Activated T-helper 17 cell treated with anti-CD3 and anti-CD28 coated beads, Interleukin-2, amount 50 U/mL, for 72 hours (primary cell): ENCODE data around the gene CHAT. TPM values are rescaled to one million over a fixed set of nuclear protein-coding genes. Genes with fewer than 3 reads are reported as not detected.

Source experiments
- ATAC-seq: fragments of 150-1000 bp; cut with Tn5 transposase; replicated peaks from 2 replicates; pipeline ENCODE4 v1.10.0; 2021; ENCODE audit warnings: mild to moderate bottlenecking, moderate library complexity
- H3K27ac Mint-ChIP-seq: one replicate; pipeline ENCODE4 v1.8.0; 2022; ENCODE audit warnings: mixed read lengths
- H3K27me3 Mint-ChIP-seq: one replicate; pipeline ENCODE4 v1.8.0; 2022; ENCODE audit warnings: mixed read lengths
- H3K36me3 Mint-ChIP-seq: one replicate; pipeline ENCODE4 v1.8.0; 2022; ENCODE audit warnings: low read depth, mild to moderate bottlenecking, mixed read lengths
- H3K4me1 Mint-ChIP-seq: one replicate; pipeline ENCODE4 v1.8.0; 2022; ENCODE audit warnings: mixed read lengths
- H3K4me3 Mint-ChIP-seq: one replicate; pipeline ENCODE4 v1.8.0; 2022; ENCODE audit warnings: mild to moderate bottlenecking, mixed read lengths
- H3K9me3 Mint-ChIP-seq: one replicate; pipeline ENCODE4 v1.8.0; 2022; ENCODE audit warnings: mixed read lengths
- total RNA-seq, 2 donors: library from RNA; stranded (reverse); gene quantifications; one replicate each; pipeline ENCODE4 v1.2.3, GENCODE V29; 2022

The CHAT gene
- total RNA-seq, 2 donors from 2014 or later, result not detected

DNA sequence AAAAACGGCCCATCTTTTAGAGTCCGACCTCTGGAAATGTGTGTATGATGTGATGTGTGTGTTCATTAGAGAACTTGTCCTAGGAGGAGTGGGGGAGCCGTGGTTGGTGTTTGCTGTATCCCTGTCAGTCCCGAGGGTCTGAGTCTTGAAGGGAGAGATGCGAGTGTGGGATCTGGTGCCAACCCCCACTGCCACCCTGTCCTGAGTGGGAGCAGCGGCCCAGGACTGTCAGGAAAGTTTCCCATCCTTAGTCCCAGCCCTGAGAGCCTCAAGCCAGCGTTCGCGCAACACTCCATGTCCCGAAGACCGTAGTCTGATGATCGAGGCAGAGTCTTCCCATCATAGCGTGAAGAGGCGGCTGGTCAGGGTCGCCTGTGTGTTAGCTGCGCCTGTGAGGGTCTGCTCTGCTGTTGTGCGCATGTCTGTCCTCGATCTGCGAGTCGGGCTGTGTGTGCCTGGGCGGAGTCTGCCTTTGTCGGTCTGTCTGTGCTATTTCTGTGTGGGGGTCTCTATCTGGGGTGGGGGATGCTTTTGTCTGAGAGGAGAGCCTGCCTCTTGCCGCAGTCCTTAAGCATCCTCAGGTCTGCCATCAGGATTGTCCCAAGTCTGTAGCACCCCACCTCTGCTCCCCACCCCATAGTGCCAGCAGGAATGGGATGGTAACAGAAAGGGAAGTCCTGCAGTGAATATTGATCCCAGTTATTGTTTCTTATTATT, 514 bp upstream of the CHAT start:
- Mint-ChIP-seq H3K4me1 (peaks cover 4% of the 10 kb centered on the region), H3K27me3 (peaks cover 64% of the 10 kb centered on the region), H3K9me3 (no peaks in the 10 kb centered on the region), H3K27ac (no peak overlapping the region), H3K4me3 (no peak overlapping the region), H3K36me3 (peaks cover 15% of the 10 kb centered on the region)
- ATAC-seq, result no peak

- no peak overlapping the region for H3K4me3 Mint-ChIP-seq
- H3K9me3 Mint-ChIP-seq, result no peaks in the 10 kb centered on the region
- peaks cover 4% of the 10 kb centered on the region for H3K4me1 Mint-ChIP-seq
- no peak for ATAC-seq
- no peak overlapping the region for H3K27ac Mint-ChIP-seq
- H3K27me3 Mint-ChIP-seq, result peaks cover 65% of the 10 kb centered on the region
- peaks cover 15% of the 10 kb centered on the region for H3K36me3 Mint-ChIP-seq
Observed at GRCh38 chr10:49614242-49615198, 683 bp downstream of the CHAT start.

GRCh38 chr10:49615213-49615612, 1.4 kb downstream of the CHAT start:
- Mint-ChIP-seq H3K4me1 (peaks cover 8% of the 10 kb centered on the region), H3K36me3 (peaks cover 15% of the 10 kb centered on the region), H3K9me3 (no peaks in the 10 kb centered on the region), H3K4me3 (no peak overlapping the region), H3K27me3 (peaks cover 71% of the 10 kb centered on the region), H3K27ac (no peak overlapping the region)
- no peak for ATAC-seq

DNA sequence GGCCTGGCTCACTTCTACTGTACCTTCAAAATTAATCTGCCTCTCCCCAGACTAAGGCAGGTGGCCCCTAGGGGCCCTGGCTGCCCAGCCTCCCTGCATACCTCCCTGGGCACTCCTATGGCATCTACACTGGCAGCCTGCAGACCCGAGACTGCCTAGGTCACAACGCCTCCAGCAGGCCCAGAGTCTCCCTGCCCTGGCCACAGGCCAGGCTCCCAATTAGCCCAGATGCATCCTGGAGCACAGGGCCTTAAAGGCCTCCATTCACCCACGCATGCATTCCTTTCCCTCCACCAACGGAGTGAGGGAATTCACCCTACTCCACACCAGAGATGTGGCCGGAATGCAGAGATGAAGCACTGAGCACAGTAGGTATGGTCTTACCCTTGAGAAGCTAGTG, 1.9 kb downstream of the CHAT start:
- peaks cover 8% of the 10 kb centered on the region for H3K4me1 Mint-ChIP-seq
- H3K4me3 Mint-ChIP-seq, result no peak overlapping the region
- peak; percentile 9 for ATAC-seq
- H3K9me3 Mint-ChIP-seq, result no peaks in the 10 kb centered on the region
- H3K27ac Mint-ChIP-seq, result no peak overlapping the region
- peaks cover 15% of the 10 kb centered on the region for H3K36me3 Mint-ChIP-seq
- peaks cover 71% of the 10 kb centered on the region for H3K27me3 Mint-ChIP-seq

DNA sequence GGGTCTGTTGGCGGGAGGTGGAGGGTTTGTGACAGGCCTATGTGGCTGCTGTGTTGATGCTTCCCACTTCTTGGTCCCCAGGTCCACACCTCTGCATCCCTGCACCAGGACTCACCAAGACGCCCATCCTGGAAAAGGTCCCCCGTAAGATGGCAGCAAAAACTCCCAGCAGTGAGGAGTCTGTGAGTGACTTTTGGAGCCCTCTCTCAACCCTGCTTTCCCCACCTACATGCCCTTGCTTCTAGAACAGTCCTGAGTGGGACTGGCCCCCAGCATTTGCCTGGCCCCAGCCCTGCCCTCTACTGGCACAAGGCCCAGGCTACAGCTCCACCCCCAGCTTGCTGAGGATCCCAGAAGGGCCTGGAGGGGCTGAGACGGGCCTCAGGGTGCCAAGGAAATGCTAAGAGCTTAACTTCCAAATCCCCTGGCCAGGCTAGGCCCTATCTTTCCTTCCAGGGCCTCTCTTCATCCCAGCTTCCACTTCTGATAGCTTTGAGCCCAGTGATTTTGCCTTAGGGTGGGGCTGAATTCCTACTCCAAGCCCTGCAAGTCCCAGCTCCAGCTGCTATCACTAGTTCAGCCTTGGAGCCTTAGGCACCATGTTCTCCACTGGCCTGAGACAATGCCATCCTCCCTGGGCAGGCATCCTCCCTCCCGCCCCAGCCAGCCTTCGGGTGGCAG, 2.7 kb downstream of the CHAT start:
- Mint-ChIP-seq H3K27me3 (peaks cover 67% of the 10 kb centered on the region), H3K4me3 (no peak overlapping the region), H3K9me3 (no peaks in the 10 kb centered on the region), H3K4me1 (peaks cover 8% of the 10 kb centered on the region), H3K27ac (no peak overlapping the region), H3K36me3 (peaks cover 15% of the 10 kb centered on the region)
- ATAC-seq, result no peak

DNA sequence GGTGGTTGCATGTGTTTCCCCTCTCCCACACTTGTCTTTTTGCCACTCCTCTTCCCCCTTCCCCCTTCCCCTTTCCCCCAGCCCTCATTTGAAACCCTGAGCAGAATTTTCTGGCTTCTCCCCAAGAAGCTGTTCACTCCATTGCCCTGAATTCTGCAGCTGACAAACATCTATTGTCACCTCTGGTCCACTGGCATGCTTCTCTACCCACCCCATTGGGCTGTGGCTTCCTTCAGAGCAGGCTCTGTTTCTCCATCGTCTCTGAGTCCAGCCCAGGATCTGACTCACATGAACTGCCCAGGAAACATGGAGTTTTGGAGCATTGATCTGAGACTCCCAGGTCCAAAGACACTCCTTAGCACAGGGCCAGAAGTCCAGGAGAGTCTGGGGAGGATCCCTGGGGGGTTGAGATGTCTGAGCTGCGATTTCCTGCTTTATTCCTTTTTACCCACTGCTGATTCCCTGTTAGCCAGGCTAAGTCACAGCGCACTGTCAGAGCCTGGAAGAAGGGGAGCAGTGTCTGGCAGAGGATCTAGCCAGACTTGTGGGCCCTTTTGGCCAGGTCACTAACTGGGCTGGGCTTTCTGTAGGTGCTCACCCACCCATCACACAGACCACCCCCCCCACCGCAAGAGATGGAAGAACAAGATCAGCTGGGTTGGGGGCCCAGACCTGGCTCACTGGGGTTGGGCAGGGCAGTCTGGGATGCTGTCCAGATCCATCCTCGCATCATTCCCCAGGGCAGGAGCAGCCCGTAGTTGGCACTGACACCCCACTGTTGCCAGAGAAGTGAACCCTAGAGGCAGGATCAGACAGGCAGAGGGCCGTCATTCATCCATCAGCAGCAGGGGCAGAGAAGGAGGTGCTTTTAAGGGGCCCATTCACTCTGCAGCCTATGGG, 3.5 kb downstream of the CHAT start:
- no peak overlapping the region for H3K27ac Mint-ChIP-seq
- H3K36me3 Mint-ChIP-seq, result peaks cover 7% of the 10 kb centered on the region
- H3K4me3 Mint-ChIP-seq, result no peak overlapping the region
- peaks cover 6% of the 10 kb centered on the region for H3K4me1 Mint-ChIP-seq
- peaks cover 59% of the 10 kb centered on the region for H3K27me3 Mint-ChIP-seq
- H3K9me3 Mint-ChIP-seq, result no peaks in the 10 kb centered on the region
- no peak for ATAC-seq

GRCh38 chr10:49618821-49619220, 5.0 kb downstream of the CHAT start:
- Mint-ChIP-seq H3K27ac (no peak overlapping the region), H3K36me3 (no peaks in the 10 kb centered on the region), H3K4me3 (no peak overlapping the region), H3K27me3 (peaks cover 49% of the 10 kb centered on the region), H3K4me1 (peaks cover 8% of the 10 kb centered on the region), H3K9me3 (no peaks in the 10 kb centered on the region)
- ATAC-seq, result no peak

DNA sequence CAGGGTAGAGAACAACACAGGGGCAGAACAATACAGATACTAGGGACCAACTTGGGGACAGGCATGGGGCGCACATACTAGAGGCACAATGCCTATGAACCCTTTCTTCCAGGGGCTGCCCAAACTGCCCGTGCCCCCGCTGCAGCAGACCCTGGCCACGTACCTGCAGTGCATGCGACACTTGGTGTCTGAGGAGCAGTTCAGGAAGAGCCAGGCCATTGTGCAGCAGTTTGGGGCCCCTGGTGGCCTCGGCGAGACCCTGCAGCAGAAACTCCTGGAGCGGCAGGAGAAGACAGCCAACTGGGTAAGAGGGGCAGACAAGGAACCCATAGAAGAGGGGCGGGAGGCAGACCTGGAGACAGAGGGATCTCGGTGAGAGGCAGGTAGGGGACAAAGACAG, 5.8 kb downstream of the CHAT start:
- Mint-ChIP-seq H3K36me3 (no peaks in the 10 kb centered on the region), H3K9me3 (no peaks in the 10 kb centered on the region), H3K27me3 (peaks cover 49% of the 10 kb centered on the region), H3K4me1 (peaks cover 9% of the 10 kb centered on the region), H3K4me3 (no peak overlapping the region), H3K27ac (no peak overlapping the region)
- no peak for ATAC-seq

DNA sequence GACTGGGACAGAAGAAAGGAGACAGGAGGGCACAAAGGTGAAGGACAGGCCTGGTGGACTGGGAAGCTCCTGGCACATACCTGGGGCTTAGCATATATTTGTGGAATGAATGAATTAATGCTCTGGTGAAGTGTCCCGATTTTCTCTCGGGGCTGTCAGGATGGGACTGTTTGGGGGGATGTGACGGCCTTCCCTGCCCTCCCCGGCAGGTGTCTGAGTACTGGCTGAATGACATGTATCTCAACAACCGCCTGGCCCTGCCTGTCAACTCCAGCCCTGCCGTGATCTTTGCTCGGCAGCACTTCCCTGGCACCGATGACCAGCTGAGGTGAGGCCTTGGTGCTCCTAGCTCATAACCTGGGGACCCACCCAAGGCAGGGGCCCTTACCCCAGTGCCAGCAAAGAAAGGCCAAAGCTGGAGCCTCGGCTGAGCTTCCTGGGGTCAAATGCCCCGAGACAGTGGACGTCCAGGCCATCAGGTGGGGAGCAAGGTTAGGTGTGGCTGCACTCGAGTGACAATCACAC, 6.5 kb downstream of the CHAT start:
- Mint-ChIP-seq H3K27ac (no peak overlapping the region), H3K9me3 (no peaks in the 10 kb centered on the region), H3K4me1 (peaks cover 9% of the 10 kb centered on the region), H3K36me3 (no peaks in the 10 kb centered on the region), H3K27me3 (peaks cover 49% of the 10 kb centered on the region), H3K4me3 (no peak overlapping the region)
- ATAC-seq, result no peak

DNA sequence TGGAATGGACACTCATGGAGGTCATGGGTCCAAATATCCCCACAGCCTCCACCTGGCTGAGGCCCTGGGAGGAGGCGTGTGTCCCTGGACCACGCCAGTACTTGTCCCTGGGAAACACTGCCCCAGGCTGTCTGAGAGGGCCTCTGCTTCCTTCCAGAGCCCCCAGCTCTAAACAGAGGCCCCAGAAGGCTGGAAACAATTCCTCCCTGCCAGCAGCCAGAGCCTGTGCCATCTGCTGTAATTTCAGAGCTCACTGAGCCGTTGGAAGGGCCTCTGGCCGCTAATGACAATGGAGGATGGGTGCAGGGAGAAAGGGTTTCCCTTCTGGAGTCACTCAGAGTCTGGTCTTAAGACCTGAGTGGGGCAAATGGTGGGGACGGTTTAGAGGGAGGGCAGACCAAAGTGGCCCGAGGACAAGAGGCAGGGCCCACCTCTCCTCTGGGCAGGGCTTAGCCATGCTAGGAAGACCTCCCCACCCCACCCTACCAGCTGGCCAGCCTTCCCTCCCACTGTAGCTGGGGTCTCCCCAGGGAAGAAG, 7.1 kb downstream of the CHAT start:
- H3K27ac Mint-ChIP-seq, result no peak overlapping the region
- H3K36me3 Mint-ChIP-seq, result no peaks in the 10 kb centered on the region
- H3K4me3 Mint-ChIP-seq, result no peak overlapping the region
- H3K4me1 Mint-ChIP-seq, result peaks cover 9% of the 10 kb centered on the region
- H3K27me3 Mint-ChIP-seq, result peaks cover 43% of the 10 kb centered on the region
- H3K9me3 Mint-ChIP-seq, result no peaks in the 10 kb centered on the region
- no peak for ATAC-seq

- H3K9me3 Mint-ChIP-seq, result no peaks in the 10 kb centered on the region
Observed at GRCh38 chr10:49621561-49621960, 7.7 kb downstream of the CHAT start.

DNA sequence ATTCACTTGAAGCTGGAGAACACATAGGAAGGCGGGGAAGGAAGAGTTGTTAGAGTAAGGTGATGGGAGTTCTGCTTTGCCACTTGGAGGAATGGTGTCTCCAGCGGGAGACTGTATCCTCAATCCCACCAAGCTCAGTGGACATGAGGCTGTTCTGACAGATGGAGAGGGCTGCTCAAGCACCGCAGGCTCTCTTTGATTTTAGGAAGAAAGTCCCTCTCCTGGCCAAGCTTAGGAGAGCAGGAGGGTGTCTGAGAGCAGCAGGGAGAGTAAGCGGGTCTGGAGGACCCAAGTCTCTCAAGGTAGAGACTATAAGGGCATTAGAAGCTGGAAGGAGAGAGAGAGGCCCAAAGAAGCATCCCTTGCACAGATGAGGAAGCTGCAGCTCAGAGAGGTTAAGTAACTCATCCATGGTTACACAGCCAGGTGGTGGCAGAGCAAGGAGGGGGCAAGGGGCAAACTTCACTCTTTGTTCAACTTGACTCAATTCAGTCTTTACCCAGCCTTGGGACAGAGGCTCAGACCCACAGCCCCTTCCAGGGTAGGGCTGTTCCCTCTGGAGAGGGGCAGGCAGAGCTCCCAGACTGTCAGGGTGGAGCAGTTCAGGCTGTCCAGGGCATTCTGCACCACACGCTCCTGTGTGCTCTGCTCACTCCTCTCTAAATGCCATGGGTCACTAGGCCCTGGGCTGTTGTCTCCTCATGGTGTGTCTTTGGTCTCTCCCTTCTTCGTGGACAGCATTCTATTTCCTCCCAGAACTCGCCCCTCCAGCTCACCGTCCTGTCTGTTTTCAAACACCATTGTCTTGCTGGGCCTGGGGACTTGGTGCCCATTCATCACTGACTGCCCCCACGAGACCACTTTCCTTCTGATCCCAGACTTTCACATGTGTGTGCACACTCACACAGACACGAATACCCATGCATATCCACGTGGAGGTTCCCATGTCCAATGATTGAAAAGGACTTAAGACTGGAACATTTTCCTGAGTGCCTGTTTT, 8.9 kb downstream of the CHAT start:
- no peak overlapping the region for H3K4me3 Mint-ChIP-seq
- H3K36me3 Mint-ChIP-seq, result no peaks in the 10 kb centered on the region
- no peaks in the 10 kb centered on the region for H3K9me3 Mint-ChIP-seq
- no peak overlapping the region for H3K27ac Mint-ChIP-seq
- H3K27me3 Mint-ChIP-seq, result peaks cover 32% of the 10 kb centered on the region
- ATAC-seq, result no peak
- H3K4me1 Mint-ChIP-seq, result peaks cover 9% of the 10 kb centered on the region

More at GRCh38 chr10:49621561-49621960, 7.7 kb downstream of the CHAT start:
- no peak for ATAC-seq
- Mint-ChIP-seq H3K36me3 (no peaks in the 10 kb centered on the region), H3K27me3 (peaks cover 41% of the 10 kb centered on the region), H3K4me3 (no peak overlapping the region), H3K27ac (no peak overlapping the region), H3K4me1 (peaks cover 9% of the 10 kb centered on the region)
